ENCODE data around the gene RAP1A.

The RAP1A gene

GRCh38 chr1:111585447-111586086, 34.0 kb upstream of the RAP1A start:
- H3K9ac ChIP-seq (ENCODE audit: low read depth, low read length), result no peak overlapping the region
- H3K27ac ChIP-seq (ENCODE audit: low read depth, low read length), result no peak overlapping the region
- H3K9me3 ChIP-seq (ENCODE audit: insufficient read depth, low read depth, low read length), result no peaks in the 10 kb centered on the region
- H3K4me1 ChIP-seq (ENCODE audit: insufficient read depth, low read length), result no peaks in the 10 kb centered on the region
- 94% methylated on average over 1 of the region's 1 CpG for WGBS
- no peak overlapping the region for H3K4me3 ChIP-seq (ENCODE audit: low read length)
- H3K36me3 ChIP-seq (ENCODE audit: insufficient read depth, low read length), result no peaks in the 10 kb centered on the region
- H3K27me3 ChIP-seq (ENCODE audit: insufficient read depth, low read length), result no peaks in the 10 kb centered on the region

- Histone ChIP-seq H3K27ac (ENCODE audit: low read depth, low read length) (no peak overlapping the region), H3K9me3 (ENCODE audit: insufficient read depth, low read depth, low read length) (no peaks in the 10 kb centered on the region), H3K9ac (ENCODE audit: low read depth, low read length) (no peak overlapping the region), H3K4me1 (ENCODE audit: insufficient read depth, low read length) (no peaks in the 10 kb centered on the region), H3K36me3 (ENCODE audit: insufficient read depth, low read length) (no peaks in the 10 kb centered on the region), H3K27me3 (ENCODE audit: insufficient read depth, low read length) (no peaks in the 10 kb centered on the region), H3K4me3 (ENCODE audit: low read length) (no peak overlapping the region)
- WGBS, result 94% methylated on average over 1 of the region's 2 CpGs
These were observed 33.5 kb upstream of the RAP1A start for GRCh38 chr1:111586112-111586511.

- 78% methylated on average over 4 of the region's 4 CpGs for WGBS
- Histone ChIP-seq H3K27me3 (ENCODE audit: insufficient read depth, low read length) (no peaks in the 10 kb centered on the region), H3K9ac (ENCODE audit: low read depth, low read length) (no peak overlapping the region), H3K4me3 (ENCODE audit: low read length) (no peak overlapping the region), H3K36me3 (ENCODE audit: insufficient read depth, low read length) (no peaks in the 10 kb centered on the region), H3K4me1 (ENCODE audit: insufficient read depth, low read length) (peaks cover 6% of the 10 kb centered on the region; the same call in 1 of the 2 replicates), H3K27ac (ENCODE audit: low read depth, low read length) (no peak overlapping the region), H3K9me3 (ENCODE audit: insufficient read depth, low read depth, low read length) (no peaks in the 10 kb centered on the region)
These were observed 31.9 kb upstream of the RAP1A start for GRCh38 chr1:111587509-111588174.

- WGBS, result 88% methylated on average over 6 of the region's 6 CpGs
- Histone ChIP-seq H3K27ac (ENCODE audit: low read depth, low read length) (no peak overlapping the region), H3K36me3 (ENCODE audit: insufficient read depth, low read length) (no peaks in the 10 kb centered on the region), H3K27me3 (ENCODE audit: insufficient read depth, low read length) (no peaks in the 10 kb centered on the region), H3K4me1 (ENCODE audit: insufficient read depth, low read length) (peaks cover 16% of the 10 kb centered on the region; the same call in 1 of the 2 replicates), H3K9ac (ENCODE audit: low read depth, low read length) (no peak overlapping the region), H3K9me3 (ENCODE audit: insufficient read depth, low read depth, low read length) (no peaks in the 10 kb centered on the region), H3K4me3 (ENCODE audit: low read length) (no peak overlapping the region)
These were observed 27.7 kb upstream of the RAP1A start for GRCh38 chr1:111591937-111592336.

- Histone ChIP-seq H3K9me3 (ENCODE audit: insufficient read depth, low read depth, low read length) (no peaks in the 10 kb centered on the region), H3K27ac (ENCODE audit: low read depth, low read length) (no peak overlapping the region), H3K9ac (ENCODE audit: low read depth, low read length) (no peak overlapping the region), H3K4me1 (ENCODE audit: insufficient read depth, low read length) (peaks cover 16% of the 10 kb centered on the region; the same call in 1 of the 2 replicates), H3K27me3 (ENCODE audit: insufficient read depth, low read length) (no peaks in the 10 kb centered on the region), H3K36me3 (ENCODE audit: insufficient read depth, low read length) (no peaks in the 10 kb centered on the region), H3K4me3 (ENCODE audit: low read length) (no peak overlapping the region)
- WGBS, result 48% methylated on average over 10 of the region's 11 CpGs
These were observed 26.9 kb upstream of the RAP1A start for GRCh38 chr1:111592389-111593361.

- Histone ChIP-seq H3K9me3 (ENCODE audit: insufficient read depth, low read depth, low read length) (no peaks in the 10 kb centered on the region), H3K4me3 (ENCODE audit: low read length) (no peak overlapping the region), H3K4me1 (ENCODE audit: insufficient read depth, low read length) (peaks cover 16% of the 10 kb centered on the region; the same call in 1 of the 2 replicates), H3K27ac (ENCODE audit: low read depth, low read length) (no peak overlapping the region), H3K9ac (ENCODE audit: low read depth, low read length) (no peak overlapping the region), H3K27me3 (ENCODE audit: insufficient read depth, low read length) (no peaks in the 10 kb centered on the region), H3K36me3 (ENCODE audit: insufficient read depth, low read length) (no peaks in the 10 kb centered on the region)
- WGBS, result 83% methylated on average over 3 of the region's 5 CpGs
These were observed 25.9 kb upstream of the RAP1A start for GRCh38 chr1:111593403-111594305.

- no peak overlapping the region for H3K27ac ChIP-seq (ENCODE audit: low read depth, low read length)
- H3K27me3 ChIP-seq (ENCODE audit: insufficient read depth, low read length), result no peaks in the 10 kb centered on the region
- WGBS, result 95% methylated on average over 4 of the region's 4 CpGs
- H3K36me3 ChIP-seq (ENCODE audit: insufficient read depth, low read length), result no peaks in the 10 kb centered on the region
- peaks cover 16% of the 10 kb centered on the region; the same call in 1 of the 2 replicates for H3K4me1 ChIP-seq (ENCODE audit: insufficient read depth, low read length)
- H3K9ac ChIP-seq (ENCODE audit: low read depth, low read length), result no peak overlapping the region
- H3K9me3 ChIP-seq (ENCODE audit: insufficient read depth, low read depth, low read length), result no peaks in the 10 kb centered on the region
- H3K4me3 ChIP-seq (ENCODE audit: low read length), result no peak overlapping the region
These were observed 25.3 kb upstream of the RAP1A start for GRCh38 chr1:111594306-111594693.

GRCh38 chr1:111595807-111596206, 23.8 kb upstream of the RAP1A start:
- peaks cover 16% of the 10 kb centered on the region; the same call in 1 of the 2 replicates for H3K4me1 ChIP-seq (ENCODE audit: insufficient read depth, low read length)
- no peaks in the 10 kb centered on the region for H3K36me3 ChIP-seq (ENCODE audit: insufficient read depth, low read length)
- no peak overlapping the region for H3K4me3 ChIP-seq (ENCODE audit: low read length)
- H3K9ac ChIP-seq (ENCODE audit: low read depth, low read length), result no peak overlapping the region
- no peak overlapping the region for H3K27ac ChIP-seq (ENCODE audit: low read depth, low read length)
- 100% methylated on average over 1 of the region's 1 CpG for WGBS
- H3K9me3 ChIP-seq (ENCODE audit: insufficient read depth, low read depth, low read length), result no peaks in the 10 kb centered on the region
- H3K27me3 ChIP-seq (ENCODE audit: insufficient read depth, low read length), result no peaks in the 10 kb centered on the region

GRCh38 chr1:111596499-111596898, 23.1 kb upstream of the RAP1A start:
- Histone ChIP-seq H3K4me1 (ENCODE audit: insufficient read depth, low read length) (peaks cover 16% of the 10 kb centered on the region; the same call in 1 of the 2 replicates), H3K36me3 (ENCODE audit: insufficient read depth, low read length) (no peaks in the 10 kb centered on the region), H3K4me3 (ENCODE audit: low read length) (no peak overlapping the region), H3K9me3 (ENCODE audit: insufficient read depth, low read depth, low read length) (no peaks in the 10 kb centered on the region), H3K27me3 (ENCODE audit: insufficient read depth, low read length) (no peaks in the 10 kb centered on the region), H3K27ac (ENCODE audit: low read depth, low read length) (no peak overlapping the region), H3K9ac (ENCODE audit: low read depth, low read length) (no peak overlapping the region)
- 100% methylated on average over 1 of the region's 1 CpG for WGBS

- H3K4me3 ChIP-seq (ENCODE audit: low read length), result no peak overlapping the region
- H3K27me3 ChIP-seq (ENCODE audit: insufficient read depth, low read length), result no peaks in the 10 kb centered on the region; the same call in 1 of the 2 replicates
- H3K27ac ChIP-seq (ENCODE audit: low read depth, low read length), result no peak overlapping the region
- no peaks in the 10 kb centered on the region for H3K36me3 ChIP-seq (ENCODE audit: insufficient read depth, low read length)
- H3K9ac ChIP-seq (ENCODE audit: low read depth, low read length), result no peak overlapping the region
- WGBS, result 86% methylated on average over 3 of the region's 5 CpGs
- no peaks in the 10 kb centered on the region for H3K9me3 ChIP-seq (ENCODE audit: insufficient read depth, low read depth, low read length)
- H3K4me1 ChIP-seq (ENCODE audit: insufficient read depth, low read length), result peaks cover 12% of the 10 kb centered on the region; the same call in 1 of the 2 replicates
These were observed 22.2 kb upstream of the RAP1A start for GRCh38 chr1:111597426-111597825.
